Transverse colon (tissue), 4 donors: ENCODE data around the gene LILRA1. TPM values are rescaled to one million over a fixed set of nuclear protein-coding genes. Genes with fewer than 3 reads are reported as not detected.
"Not testable (repeated sequence)": the region's sequence is repeated elsewhere in the genome, so short reads cannot be mapped to it uniquely, and the experiment has no call there.

ENCODE experiments used
- DNase-seq: peaks from one replicate; pipeline ENCODE4 v3.0.0-alpha.2; 2019
- H3K27ac ChIP-seq, 4 donors: fragments of 200-600 bp; sonication (generic); 2 replicates each; pipeline ENCODE4 v1.5.1; 2016 to 2018; ENCODE audit warnings: inconsistent platforms in 4 of 4
- H3K27me3 ChIP-seq: fragments of 200-600 bp; sonication (generic); 2 replicates; pipeline ENCODE4 v1.5.1; 2017; ENCODE audit warnings: inconsistent platforms
- H3K36me3 ChIP-seq, 4 donors: fragments of 200-600 bp; sonication (generic); 2 replicates each; pipeline ENCODE4 v1.5.1; 2017 to 2019; ENCODE audit warnings: inconsistent platforms in 4 of 4
- H3K4me1 ChIP-seq, 4 donors: fragments of 200-600 bp; sonication (generic); 2 replicates each; pipeline ENCODE4 v1.5.1; 2017 to 2020; ENCODE audit warnings: inconsistent platforms in 4 of 4
- H3K4me3 ChIP-seq, 4 donors: fragments of 200-600 bp; sonication (generic); 1 replicate in 1 of 4; 2 replicates in 3 of 4; pipeline versions ENCODE4 v1.5.1 to v1.6.1; 2017 to 2019; ENCODE audit warnings: inconsistent platforms in 4 of 4
- H3K9me3 ChIP-seq, 2 donors: fragments of 200-600 bp; sonication (generic); 2 replicates each; pipeline ENCODE4 v1.5.1; 2017 to 2019; ENCODE audit warnings: inconsistent platforms in 2 of 2
- CTCF ChIP-seq, 5 experiments: fragments of 200-600 bp in 3 of 5; fragments of 450-650 bp in 2 of 5; sonication (generic) in 3 of 5; IDR thresholded peaks; 1 replicate in 2 of 5; 2 replicates in 3 of 5; pipeline ENCODE4 v1.5.1; 2016 to 2017; ENCODE audit warnings: antibody characterized with exemption in 5 of 5, inconsistent platforms in 3 of 5, mild to moderate bottlenecking in 2 of 5, moderate library complexity in 1 of 5
- EP300 ChIP-seq: sonication (generic); formaldehyde crosslinking; IDR thresholded peaks from one replicate; pipeline ENCODE4 v1.6.1; 2017; ENCODE audit warnings: antibody characterized with exemption, low read depth
- POLR2A ChIP-seq: fragments of 450-650 bp; IDR thresholded peaks from one replicate; pipeline ENCODE4 v1.6.1; 2016; ENCODE audit warnings: antibody characterized with exemption, mild to moderate bottlenecking, moderate library complexity
- POLR2AphosphoS5 ChIP-seq, 3 donors: sonication (generic); formaldehyde crosslinking; IDR thresholded peaks; one replicate each; pipeline ENCODE4 v1.6.1; 2016; ENCODE audit warnings: antibody characterized with exemption in 3 of 3
- WGBS, 2 donors: methylation state at CpG; one replicate each; pipeline ENCODE4 v1.1.5; 2018; ENCODE audit warnings: low coverage in 1 of 2; 5-methylcytosine and 5-hydroxymethylcytosine counted together
- in situ Hi-C, 4 donors: fragments of 200-750 bp; cut with MboI; loops; one replicate each; pipeline versions ENCODE4 v1.15.0 to v1.15.1; 2017; ENCODE audit warnings: low sequenced_read_pairs in 3 of 4, low pct_ligation_motif_present in 1 of 4, low pct_unique_long_range_greater_than_20kb in 1 of 4
- intact Hi-C: fragments of 100-400 bp; cut with DNase I; formaldehyde crosslinking; loops from one replicate; pipeline ENCODE4 v1.15.1; 2023; ENCODE audit warnings: low total_unique reads
- total RNA-seq, 4 donors: library from RNA; depleted of rRNA; stranded (reverse); fragments of >200 nt; gene quantifications; one replicate each; pipeline ENCODE4 v1.1.0, GENCODE V29; 2016

LILRA1 gene
- total RNA-seq, 4 donors from 2014 or later = 0.16 to 4.5 (median 0.27) TPM; not detected in 1

GRCh38 chr19:54560881-54561385 lies 32.5 kb upstream of the LILRA1 start:
- no peak for DNase-seq
- no peaks in the 10 kb centered on the region for H3K36me3 ChIP-seq
- intact Hi-C loops = no loop called here
- no peaks in the 10 kb centered on the region for H3K4me1 ChIP-seq
- H3K27ac ChIP-seq = no peak overlapping the region
- WGBS, 2 donors = 89 to 94% methylated on average over 11 of the region's 11 CpGs
- TF ChIP-seq POLR2A (no peak), EP300 (no peak), CTCF (IDR thresholded peaks at IDR 0.05) (no peak), POLR2AphosphoS5 (IDR thresholded peaks at IDR 0.05) (no peak)
- no peaks in the 10 kb centered on the region for H3K9me3 ChIP-seq
- no peaks in the 10 kb centered on the region for H3K27me3 ChIP-seq
- H3K4me3 ChIP-seq = no peak overlapping the region
- in situ Hi-C loops = no loop called here

- H3K4me3 ChIP-seq = no peak overlapping the region
- no peaks in the 10 kb centered on the region for H3K4me1 ChIP-seq
- intact Hi-C loops (no loop called here), in situ Hi-C loops (no loop called here)
- 83 to 84% methylated on average over 12 to 14 of the region's 14 CpGs for WGBS, 2 donors
- no peaks in the 10 kb centered on the region for H3K27me3 ChIP-seq
- H3K36me3 ChIP-seq = no peaks in the 10 kb centered on the region
- H3K27ac ChIP-seq = no peak overlapping the region
- TF ChIP-seq POLR2A (no peak), EP300 (no peak), POLR2AphosphoS5 (IDR thresholded peaks at IDR 0.05) (no peak), CTCF (IDR thresholded peaks at IDR 0.05) (no peak)
- DNase-seq = no peak
- no peaks in the 10 kb centered on the region for H3K9me3 ChIP-seq
Observed at GRCh38 chr19:54561840-54562239, 31.6 kb upstream of the LILRA1 start.

DNA sequence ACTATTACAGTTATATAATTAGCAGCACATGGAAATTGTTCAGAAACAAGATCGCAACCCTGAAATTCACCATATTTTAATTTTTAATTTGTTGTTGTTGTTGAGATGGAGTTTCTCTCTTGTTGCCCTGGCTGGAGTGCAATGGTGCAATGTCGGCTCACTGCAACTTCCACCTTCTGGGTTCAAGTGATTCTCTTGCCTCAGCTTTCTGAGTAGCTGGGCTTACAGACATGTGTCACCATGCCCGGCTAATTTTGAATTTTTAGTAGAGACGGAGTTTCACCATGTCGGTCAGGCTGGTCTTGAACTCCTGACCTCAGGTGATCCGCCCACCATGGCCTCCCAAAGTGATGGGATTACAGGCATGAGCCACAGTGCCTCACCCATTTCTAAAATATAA lies 30.2 kb upstream of the LILRA1 start:
- H3K36me3 ChIP-seq, DNase-seq, H3K4me1 ChIP-seq, in situ Hi-C loops, intact Hi-C loops, H3K27me3 ChIP-seq, H3K9me3 ChIP-seq, H3K4me3 ChIP-seq, H3K27ac ChIP-seq: not testable (repeated sequence)
- 76 to 100% methylated on average over 2 to 6 of the region's 6 CpGs for WGBS, 2 donors

GRCh38 chr19:54570316-54570715 lies 23.1 kb upstream of the LILRA1 start:
- no peaks in the 10 kb centered on the region for H3K27me3 ChIP-seq
- no peak overlapping the region for H3K27ac ChIP-seq
- H3K4me3 ChIP-seq = no peak overlapping the region
- no peaks in the 10 kb centered on the region for H3K36me3 ChIP-seq
- TF ChIP-seq CTCF (IDR thresholded peaks at IDR 0.05) (no peak), POLR2A (no peak), EP300 (no peak), POLR2AphosphoS5 (IDR thresholded peaks at IDR 0.05) (no peak)
- no peak for DNase-seq
- intact Hi-C loops (no loop called here), in situ Hi-C loops (no loop called here)
- no peaks in the 10 kb centered on the region for H3K9me3 ChIP-seq
- no peaks in the 10 kb centered on the region for H3K4me1 ChIP-seq
- WGBS, 2 donors = 60 to 78% methylated on average over 2 to 3 of the region's 3 CpGs

DNA sequence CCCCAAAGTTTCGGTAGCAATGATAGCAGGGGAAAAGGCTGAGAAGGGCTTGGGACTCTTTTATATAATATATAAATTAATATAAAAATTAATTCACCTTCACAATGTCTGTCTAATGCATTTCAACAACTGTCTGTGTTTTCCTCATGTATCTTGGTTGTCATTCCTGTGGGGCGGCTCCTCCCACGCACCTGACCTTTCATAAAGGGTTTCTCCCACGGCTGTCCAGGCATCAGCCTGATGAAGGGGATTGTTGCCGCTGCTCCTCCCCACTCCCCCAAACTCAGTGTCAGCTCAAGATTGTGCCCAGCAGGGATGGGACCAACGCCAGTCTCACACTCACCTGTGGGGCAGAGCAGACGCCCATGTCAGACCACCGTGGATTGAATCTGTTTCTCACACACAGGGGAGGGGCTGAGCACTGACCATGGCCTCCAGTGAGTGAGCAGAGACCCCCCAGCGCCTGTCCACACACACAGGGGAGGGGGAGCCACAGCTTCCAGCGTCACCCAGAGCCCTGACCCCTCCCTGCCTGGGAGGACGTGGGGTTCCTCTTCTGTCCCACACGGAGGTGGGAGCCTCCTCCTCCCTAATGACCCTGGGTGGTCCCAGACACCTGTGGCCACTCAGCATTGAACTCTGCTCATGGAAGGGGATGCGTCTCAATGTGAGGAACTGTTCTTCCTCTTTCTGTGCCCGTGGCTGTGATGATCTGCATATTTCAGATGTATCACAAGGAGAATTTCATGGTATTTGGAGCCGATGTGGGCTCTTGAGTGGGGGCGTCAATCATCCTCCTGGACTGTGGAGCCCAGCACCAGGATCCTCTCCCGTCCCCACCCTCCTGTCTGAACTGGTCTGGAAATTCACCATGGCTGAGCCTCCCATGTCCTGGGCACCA lies 21.5 kb upstream of the LILRA1 start:
- in situ Hi-C loops = not testable (repeated sequence)
- WGBS, 2 donors = 51 to 71% methylated on average over 8 to 14 of the region's 17 CpGs

More for the DNA sequence above, 21.5 kb upstream of the LILRA1 start:
- H3K9me3 ChIP-seq, H3K4me3 ChIP-seq, H3K27ac ChIP-seq, H3K36me3 ChIP-seq, H3K4me1 ChIP-seq, H3K27me3 ChIP-seq, intact Hi-C loops, DNase-seq: not testable (repeated sequence)
